GM12872 (cell line): Measurements from ENCODE around the gene BIRC5.

Source experiments
- TF ChIP-seq, protein P1 (sequence below): IDR thresholded peaks from 3 replicates; pipeline ENCODE4 v1.5.1; 2011; ENCODE audit warnings: low read depth, mild to moderate bottlenecking, low read length, moderate library complexity; ENCODE audit not compliant: insufficient read depth

BIRC5 gene

DNA sequence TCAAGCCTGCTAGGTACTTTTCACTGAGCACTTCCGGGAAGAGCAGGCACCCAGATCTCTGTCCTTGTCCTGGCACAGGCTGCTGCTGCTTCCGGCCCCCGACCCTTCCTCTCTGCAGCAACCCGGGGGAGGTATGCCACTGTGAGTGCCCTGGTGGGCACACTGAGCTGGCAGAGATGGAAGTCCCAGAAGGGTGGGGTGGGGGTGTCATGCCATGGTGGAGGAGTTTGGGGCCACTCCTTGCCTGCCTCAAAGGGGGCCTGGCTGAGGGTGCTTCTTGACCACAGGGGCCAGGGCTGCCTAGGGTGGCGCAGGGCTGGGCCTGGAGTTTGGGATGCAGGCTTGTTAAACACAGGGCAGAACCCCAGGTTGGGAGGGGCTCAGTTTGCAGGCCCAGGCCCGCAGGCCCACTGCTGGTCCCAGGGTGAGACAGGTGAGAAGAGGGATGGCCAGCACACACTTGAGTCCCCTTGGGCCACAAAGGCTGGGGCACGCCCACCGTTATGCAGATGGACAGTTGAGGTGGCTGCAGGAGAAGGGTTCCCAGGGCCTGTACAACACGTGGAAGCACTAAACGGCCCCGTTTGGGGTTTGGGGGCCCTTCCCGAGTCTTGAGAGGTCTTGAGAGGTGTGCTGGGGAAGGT is 26.1 kb downstream of the BIRC5 start:
- TF ChIP-seq, protein P1, sequence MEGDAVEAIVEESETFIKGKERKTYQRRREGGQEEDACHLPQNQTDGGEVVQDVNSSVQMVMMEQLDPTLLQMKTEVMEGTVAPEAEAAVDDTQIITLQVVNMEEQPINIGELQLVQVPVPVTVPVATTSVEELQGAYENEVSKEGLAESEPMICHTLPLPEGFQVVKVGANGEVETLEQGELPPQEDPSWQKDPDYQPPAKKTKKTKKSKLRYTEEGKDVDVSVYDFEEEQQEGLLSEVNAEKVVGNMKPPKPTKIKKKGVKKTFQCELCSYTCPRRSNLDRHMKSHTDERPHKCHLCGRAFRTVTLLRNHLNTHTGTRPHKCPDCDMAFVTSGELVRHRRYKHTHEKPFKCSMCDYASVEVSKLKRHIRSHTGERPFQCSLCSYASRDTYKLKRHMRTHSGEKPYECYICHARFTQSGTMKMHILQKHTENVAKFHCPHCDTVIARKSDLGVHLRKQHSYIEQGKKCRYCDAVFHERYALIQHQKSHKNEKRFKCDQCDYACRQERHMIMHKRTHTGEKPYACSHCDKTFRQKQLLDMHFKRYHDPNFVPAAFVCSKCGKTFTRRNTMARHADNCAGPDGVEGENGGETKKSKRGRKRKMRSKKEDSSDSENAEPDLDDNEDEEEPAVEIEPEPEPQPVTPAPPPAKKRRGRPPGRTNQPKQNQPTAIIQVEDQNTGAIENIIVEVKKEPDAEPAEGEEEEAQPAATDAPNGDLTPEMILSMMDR = no peak

DNA sequence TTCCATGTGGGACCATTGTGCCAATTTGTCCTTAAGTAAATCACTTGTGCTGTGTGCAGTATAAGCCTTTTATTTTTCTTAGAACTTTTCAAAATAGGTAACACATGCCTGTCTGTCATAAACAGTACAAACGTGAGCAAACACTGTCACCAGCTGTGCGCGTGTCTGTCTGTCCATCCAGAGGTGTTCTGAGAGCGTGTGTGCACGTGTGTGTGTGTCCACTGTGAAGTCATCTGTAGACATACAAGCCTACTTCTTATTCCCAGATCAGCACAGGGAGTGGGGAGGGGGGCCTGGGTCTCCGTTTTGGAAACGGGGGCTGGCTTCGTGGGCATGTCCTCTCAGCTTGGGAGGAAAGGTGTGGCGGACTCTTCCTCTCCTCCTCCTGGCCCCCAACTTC is 26.8 kb downstream of the BIRC5 start:
- TF ChIP-seq, protein P1 = no peak

DNA sequence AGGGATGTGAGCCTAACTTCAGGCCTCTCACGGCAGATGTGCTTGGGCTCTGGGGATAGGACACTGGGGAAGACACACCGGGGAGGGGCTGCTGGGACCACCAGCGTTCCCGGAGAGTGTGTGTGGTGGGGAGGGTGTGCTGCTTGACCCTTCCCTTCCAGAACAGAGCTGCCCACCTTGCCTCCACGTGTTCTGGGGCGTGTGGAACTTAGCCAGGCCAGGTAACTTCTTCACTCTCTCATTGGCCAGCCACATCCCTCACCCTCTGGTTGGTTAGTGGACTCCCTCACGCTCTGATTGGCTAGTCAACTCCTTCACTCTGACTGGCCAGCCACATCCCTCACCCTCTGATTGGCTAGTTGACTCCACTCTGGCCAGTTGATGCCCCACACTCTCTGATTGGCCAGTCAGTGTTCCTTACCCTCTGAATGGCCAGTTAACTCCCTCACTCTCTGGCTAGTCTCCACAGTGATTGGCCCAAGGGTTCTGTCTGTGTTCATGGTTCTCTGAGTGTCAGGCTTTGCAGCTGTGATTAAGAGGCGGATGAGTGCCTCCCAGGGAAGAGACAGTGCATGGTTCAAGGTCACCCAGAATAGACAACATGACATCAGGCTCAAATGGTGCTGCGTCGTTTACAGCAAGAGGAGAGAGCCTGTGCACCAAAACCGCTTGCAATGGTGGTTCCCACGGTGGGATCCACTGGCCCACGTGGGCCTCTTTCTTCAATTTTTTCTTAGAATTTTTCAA is 27.4 kb downstream of the BIRC5 start:
- TF ChIP-seq, protein P1 = no peak

DNA sequence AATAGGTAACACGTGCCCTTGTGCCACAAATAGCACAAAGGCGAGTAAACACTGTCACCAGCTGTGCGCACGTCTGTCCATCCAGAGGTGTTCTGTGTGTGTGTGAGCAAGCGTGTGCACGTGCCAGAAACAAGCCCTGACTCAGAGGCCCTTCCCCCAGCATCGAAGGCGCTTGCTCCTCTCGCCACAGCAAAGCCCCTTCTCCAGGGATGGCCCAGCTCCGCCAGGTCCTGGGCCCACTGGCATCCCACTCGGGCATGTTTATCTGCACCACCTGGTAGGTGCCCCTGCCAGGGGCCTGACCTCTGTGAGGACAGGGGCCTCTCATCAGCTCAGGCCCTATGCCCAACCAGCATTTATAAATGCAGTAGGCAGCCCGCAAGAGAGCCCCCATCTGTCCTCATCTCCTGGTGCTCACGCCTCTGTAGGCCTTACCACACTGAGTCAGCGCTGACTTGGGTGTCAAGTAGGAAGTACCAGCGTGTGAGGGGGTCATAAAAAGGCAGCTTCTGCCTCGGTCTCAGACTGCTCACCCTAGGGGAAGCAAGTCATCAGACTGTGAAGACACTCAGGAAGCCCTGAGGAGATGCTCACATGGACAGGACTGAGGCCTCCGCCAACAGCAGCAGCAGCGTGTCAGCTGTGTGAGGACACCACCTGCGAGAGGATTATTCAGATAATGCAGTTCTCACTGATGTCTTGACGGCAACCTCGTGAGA is 28.1 kb downstream of the BIRC5 start:
- TF ChIP-seq, protein P1 = no peak

DNA sequence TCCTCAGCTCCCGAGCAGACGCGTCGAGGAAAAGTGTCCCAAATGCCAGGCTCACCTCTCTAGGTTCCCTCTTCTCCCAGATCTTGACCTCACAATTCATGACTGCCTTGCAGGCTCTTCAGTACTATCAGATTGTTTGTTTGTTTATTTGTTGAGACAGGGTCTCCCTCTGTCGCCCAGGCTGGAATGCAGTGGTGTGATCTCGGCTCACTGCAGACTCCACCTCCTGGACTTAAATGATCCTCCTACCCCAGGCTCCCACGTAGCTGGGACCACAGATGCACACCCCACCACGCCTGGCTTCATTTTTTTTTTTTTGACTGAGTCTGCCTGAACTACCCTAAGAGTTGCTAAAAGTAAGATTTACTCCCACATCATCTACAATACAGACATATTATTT is 33.3 kb downstream of the BIRC5 start:
- TF ChIP-seq, protein P1 = no peak

DNA sequence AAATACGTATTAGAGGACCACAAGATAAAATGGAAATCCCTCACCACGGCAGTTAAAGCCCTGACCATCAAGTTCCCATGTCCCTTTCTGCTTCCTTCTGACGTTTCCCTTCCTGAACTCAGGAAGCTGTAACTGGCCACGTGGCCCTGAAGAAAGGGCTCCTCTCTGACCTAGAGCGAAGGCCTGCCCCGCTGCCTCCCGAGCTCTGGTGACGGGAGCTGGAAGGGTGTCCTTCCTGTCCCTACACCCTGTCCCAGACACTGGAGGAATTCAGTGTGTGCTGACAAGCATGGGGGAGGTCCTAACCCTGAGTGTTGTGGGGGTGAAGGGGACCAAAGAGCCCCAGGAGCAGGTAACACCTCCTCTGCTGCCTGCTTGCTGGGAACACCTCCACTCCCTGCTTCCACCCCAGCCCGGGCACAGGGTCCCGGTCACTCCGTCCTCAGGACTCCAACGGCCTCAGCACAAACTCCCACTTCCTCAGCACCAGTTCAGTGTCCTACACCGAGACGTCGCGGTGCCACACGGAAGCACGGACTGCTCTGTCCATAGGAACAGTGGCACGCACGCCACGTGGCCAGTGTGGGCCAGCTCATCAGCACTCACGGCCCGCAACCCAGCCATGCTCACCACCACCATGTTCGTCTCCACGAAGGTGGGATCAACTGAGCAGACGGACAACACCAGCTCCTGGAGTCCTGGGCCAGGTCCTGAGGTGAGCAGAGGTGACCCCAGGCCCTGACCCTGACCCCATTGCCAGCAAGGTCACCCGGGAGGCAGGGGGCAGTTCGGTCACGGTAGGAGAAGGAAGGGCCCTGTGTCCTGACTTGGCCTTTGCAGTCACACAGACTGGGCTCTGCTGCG is 34.2 kb downstream of the BIRC5 start:
- TF ChIP-seq, protein P1 = no peak
